NOMO-1 treated with DMSO at 0.1 percent for 48 hours (cell line): ENCODE data around the gene BUB1B.

Experiments used
- DNase-seq: peaks from one replicate; lab custom pipeline; 2025; ENCODE audit not compliant: unreplicated experiment; lab: John Stamatoyannopoulos, UW

Gene BUB1B

GRCh38 chr15:40252438-40253166 lies 91.7 kb downstream of the BUB1B start:
- DNase-seq: peak; percentile 26

GRCh38 chr15:40253167-40253790 lies 92.4 kb downstream of the BUB1B start:
- no peak for DNase-seq

GRCh38 chr15:40254452-40254851 lies 93.6 kb downstream of the BUB1B start:
- DNase-seq: no peak

GRCh38 chr15:40255033-40255432 lies 94.2 kb downstream of the BUB1B start:
- DNase-seq: no peak

- DNase-seq: peak; percentile 17
Observed at GRCh38 chr15:40256638-40257235, 95.9 kb downstream of the BUB1B start.

GRCh38 chr15:40257656-40258450 lies 97.0 kb downstream of the BUB1B start:
- DNase-seq: no peak

GRCh38 chr15:40258544-40258943 lies 97.7 kb downstream of the BUB1B start:
- no peak for DNase-seq

- no peak for DNase-seq
Observed at GRCh38 chr15:40259021-40259420, 98.2 kb downstream of the BUB1B start.

GRCh38 chr15:40263024-40263754 lies 102.3 kb downstream of the BUB1B start:
- DNase-seq: no peak

GRCh38 chr15:40264321-40265153 lies 103.7 kb downstream of the BUB1B start:
- no peak for DNase-seq

- no peak for DNase-seq
Observed at GRCh38 chr15:40265355-40265754, 104.5 kb downstream of the BUB1B start.

- DNase-seq: no peak
Observed at GRCh38 chr15:40265875-40266274, 105.0 kb downstream of the BUB1B start.

GRCh38 chr15:40266828-40267304 lies 106.0 kb downstream of the BUB1B start:
- peak; percentile 41 for DNase-seq

- no peak for DNase-seq
Observed at GRCh38 chr15:40267670-40268069, 106.8 kb downstream of the BUB1B start.

GRCh38 chr15:40269604-40270003 lies 108.7 kb downstream of the BUB1B start:
- DNase-seq: no peak

GRCh38 chr15:40270246-40270995 lies 109.6 kb downstream of the BUB1B start:
- DNase-seq: no peak
